ENCODE measurements around the gene AK9.

The AK9 gene

DNA sequence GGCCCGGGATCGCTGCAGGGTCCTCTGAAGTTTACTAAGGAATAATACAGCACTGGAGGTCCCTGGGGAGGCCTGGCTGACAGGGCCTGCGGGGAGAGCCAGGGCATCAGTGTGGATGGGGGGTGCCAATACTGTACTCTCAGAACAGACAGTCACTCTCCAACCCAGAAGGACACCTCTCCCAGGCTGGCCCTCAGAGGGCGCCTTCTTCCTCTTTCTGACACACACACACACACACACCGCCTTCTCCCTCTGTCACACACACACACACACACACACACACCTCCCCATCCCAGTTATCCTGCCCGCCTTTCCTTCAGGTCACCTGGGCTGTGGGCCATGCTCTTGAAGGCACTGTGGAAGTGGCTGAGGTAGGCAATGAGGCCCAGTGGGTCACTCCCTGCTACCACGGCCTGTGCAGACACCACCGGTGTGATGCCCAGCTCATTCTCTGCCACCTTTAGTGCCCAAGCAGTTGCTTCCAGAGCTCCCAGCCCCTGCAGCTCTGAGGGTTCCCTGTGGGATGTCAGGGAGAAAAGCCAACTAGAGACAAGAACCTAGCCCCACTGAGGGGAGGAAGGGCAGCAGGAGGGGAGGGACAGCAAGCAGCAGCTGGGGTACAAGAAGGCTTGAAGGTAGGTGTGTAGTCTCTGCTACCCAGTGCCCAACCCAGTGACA is 243.0 kb downstream of the AK9 start:
- TF ChIP-seq, protein P1, sequence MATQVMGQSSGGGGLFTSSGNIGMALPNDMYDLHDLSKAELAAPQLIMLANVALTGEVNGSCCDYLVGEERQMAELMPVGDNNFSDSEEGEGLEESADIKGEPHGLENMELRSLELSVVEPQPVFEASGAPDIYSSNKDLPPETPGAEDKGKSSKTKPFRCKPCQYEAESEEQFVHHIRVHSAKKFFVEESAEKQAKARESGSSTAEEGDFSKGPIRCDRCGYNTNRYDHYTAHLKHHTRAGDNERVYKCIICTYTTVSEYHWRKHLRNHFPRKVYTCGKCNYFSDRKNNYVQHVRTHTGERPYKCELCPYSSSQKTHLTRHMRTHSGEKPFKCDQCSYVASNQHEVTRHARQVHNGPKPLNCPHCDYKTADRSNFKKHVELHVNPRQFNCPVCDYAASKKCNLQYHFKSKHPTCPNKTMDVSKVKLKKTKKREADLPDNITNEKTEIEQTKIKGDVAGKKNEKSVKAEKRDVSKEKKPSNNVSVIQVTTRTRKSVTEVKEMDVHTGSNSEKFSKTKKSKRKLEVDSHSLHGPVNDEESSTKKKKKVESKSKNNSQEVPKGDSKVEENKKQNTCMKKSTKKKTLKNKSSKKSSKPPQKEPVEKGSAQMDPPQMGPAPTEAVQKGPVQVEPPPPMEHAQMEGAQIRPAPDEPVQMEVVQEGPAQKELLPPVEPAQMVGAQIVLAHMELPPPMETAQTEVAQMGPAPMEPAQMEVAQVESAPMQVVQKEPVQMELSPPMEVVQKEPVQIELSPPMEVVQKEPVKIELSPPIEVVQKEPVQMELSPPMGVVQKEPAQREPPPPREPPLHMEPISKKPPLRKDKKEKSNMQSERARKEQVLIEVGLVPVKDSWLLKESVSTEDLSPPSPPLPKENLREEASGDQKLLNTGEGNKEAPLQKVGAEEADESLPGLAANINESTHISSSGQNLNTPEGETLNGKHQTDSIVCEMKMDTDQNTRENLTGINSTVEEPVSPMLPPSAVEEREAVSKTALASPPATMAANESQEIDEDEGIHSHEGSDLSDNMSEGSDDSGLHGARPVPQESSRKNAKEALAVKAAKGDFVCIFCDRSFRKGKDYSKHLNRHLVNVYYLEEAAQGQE (IDR thresholded peaks at IDR 0.05; ENCODE audit: insufficient read depth in 1 of 2, low read depth in 2 of 2, low read length in 2 of 2) = no peak
- TF ChIP-seq FOXP2 (optimal IDR thresholded peaks at IDR 0.05; ENCODE audit: borderline replicate concordance, extremely low read depth, extremely low read length, insufficient read depth) = no peak
- no peak for TF ChIP-seq TAF1 (IDR thresholded peaks at IDR 0.05; ENCODE audit: borderline replicate concordance, insufficient read depth, low read length)
- TF ChIP-seq SIN3A (IDR thresholded peaks at IDR 0.05; ENCODE audit: borderline replicate concordance, insufficient read depth, low read length) = no peak
- no peak for TF ChIP-seq POLR2AphosphoS5 (IDR thresholded peaks at IDR 0.05; ENCODE audit: low read depth, low read length)

DNA sequence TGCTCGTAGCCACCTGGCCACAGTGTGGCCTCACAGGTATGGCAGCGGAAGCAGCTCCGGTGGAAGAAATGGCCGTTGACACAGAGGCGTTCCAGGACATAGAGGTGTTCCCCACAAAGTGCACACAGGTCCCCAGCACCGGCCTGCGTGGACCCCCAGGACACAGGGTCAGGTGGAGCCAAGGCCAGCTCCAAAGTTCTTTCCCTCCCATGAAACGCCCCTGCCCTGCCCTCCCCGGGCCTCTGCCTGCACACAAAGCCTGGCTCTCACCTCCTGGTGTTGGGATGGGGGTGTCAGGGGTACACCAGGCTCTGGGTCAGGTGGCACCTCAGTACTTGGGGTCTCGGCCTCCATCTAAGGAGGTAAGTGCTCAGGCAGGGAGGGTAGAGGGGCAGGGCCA is 243.9 kb downstream of the AK9 start:
- TF ChIP-seq POLR2AphosphoS5 (IDR thresholded peaks at IDR 0.05; ENCODE audit: low read depth, low read length) (no peak), FOXP2 (optimal IDR thresholded peaks at IDR 0.05; ENCODE audit: borderline replicate concordance, extremely low read depth, extremely low read length, insufficient read depth) (no peak), SIN3A (IDR thresholded peaks at IDR 0.05; ENCODE audit: borderline replicate concordance, insufficient read depth, low read length) (no peak), TAF1 (IDR thresholded peaks at IDR 0.05; ENCODE audit: borderline replicate concordance, insufficient read depth, low read length) (no peak)
- TF ChIP-seq, protein P1 (IDR thresholded peaks at IDR 0.05; ENCODE audit: insufficient read depth in 1 of 2, low read depth in 2 of 2, low read length in 2 of 2) = no peak

DNA sequence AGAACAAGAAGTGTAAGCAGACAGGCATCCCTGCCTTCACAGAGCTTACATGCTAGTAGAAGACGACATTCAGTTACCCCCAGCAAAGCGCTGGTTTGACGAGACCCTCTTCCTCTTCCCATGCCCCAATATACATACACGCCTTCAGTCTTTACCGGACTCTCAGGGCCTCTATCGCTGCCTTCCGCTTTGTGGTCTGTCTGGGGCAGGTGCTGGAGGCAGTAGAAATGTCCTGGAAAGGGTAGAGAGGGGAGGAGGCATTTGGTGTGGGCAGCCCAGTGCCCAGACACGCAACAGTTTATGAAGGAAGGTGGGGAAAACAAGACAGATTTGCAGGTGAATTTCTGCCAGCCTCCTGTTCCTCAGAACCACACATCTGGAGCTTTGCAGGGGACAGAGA is 244.5 kb downstream of the AK9 start:
- no peak for TF ChIP-seq SIN3A (IDR thresholded peaks at IDR 0.05; ENCODE audit: borderline replicate concordance, insufficient read depth, low read length)
- TF ChIP-seq, protein P1 (IDR thresholded peaks at IDR 0.05; ENCODE audit: insufficient read depth in 1 of 2, low read depth in 2 of 2, low read length in 2 of 2) = no peak
- no peak for TF ChIP-seq FOXP2 (optimal IDR thresholded peaks at IDR 0.05; ENCODE audit: borderline replicate concordance, extremely low read depth, extremely low read length, insufficient read depth)
- TF ChIP-seq TAF1 (IDR thresholded peaks at IDR 0.05; ENCODE audit: borderline replicate concordance, insufficient read depth, low read length) = no peak
- no peak for TF ChIP-seq POLR2AphosphoS5 (IDR thresholded peaks at IDR 0.05; ENCODE audit: low read depth, low read length)

DNA sequence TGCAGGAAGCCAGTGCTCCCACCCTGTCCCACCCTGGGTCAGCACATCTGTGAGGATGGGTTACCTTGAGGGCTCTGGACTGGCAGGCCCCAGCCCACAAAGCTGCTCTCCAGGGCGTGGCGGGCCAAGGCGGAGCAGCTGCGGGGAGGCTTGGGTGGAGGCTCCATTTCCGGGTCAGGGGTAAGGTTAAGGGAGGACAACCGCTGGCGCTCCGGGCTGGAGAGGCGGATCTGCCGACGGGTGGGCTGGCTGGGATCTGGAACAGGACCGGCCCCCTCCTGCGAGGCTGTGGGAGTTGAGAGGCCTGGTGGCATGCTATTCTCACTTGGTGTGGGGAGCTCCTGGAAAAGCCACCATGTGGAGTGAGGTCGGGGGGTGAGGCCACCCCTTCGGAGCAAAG is 244.9 kb downstream of the AK9 start:
- no peak for TF ChIP-seq FOXP2 (optimal IDR thresholded peaks at IDR 0.05; ENCODE audit: borderline replicate concordance, extremely low read depth, extremely low read length, insufficient read depth)

DNA sequence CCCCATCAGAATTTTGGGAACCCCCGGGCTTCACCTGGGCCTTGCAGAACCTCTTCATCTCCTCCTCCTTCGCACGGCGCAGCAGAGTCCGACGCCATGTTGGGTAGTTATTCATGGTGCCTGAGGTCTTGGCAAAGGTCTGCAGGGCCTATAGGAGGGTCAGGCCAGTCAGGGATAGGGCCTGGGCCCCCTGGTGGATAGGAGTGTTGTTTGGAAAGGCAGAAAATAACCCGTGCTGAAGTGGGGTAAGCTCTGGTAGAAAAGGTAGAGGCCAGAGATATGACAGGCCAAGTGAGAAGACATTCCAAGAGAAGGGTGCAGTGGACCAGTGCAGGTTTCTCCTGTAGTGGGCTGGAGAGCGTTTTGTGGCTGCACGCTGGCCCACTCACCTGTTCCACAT is 245.6 kb downstream of the AK9 start:
- TF ChIP-seq, protein P1 (IDR thresholded peaks at IDR 0.05; ENCODE audit: insufficient read depth in 1 of 2, low read depth in 2 of 2, low read length in 2 of 2) = no peak
